NCI-H2196 (cell line): ENCODE results near the gene TMEM37.

Experiments used
- DNase-seq: peaks from one replicate; lab custom pipeline; 2025; ENCODE audit not compliant: unreplicated experiment; lab: John Stamatoyannopoulos, UW

The TMEM37 gene

DNA sequence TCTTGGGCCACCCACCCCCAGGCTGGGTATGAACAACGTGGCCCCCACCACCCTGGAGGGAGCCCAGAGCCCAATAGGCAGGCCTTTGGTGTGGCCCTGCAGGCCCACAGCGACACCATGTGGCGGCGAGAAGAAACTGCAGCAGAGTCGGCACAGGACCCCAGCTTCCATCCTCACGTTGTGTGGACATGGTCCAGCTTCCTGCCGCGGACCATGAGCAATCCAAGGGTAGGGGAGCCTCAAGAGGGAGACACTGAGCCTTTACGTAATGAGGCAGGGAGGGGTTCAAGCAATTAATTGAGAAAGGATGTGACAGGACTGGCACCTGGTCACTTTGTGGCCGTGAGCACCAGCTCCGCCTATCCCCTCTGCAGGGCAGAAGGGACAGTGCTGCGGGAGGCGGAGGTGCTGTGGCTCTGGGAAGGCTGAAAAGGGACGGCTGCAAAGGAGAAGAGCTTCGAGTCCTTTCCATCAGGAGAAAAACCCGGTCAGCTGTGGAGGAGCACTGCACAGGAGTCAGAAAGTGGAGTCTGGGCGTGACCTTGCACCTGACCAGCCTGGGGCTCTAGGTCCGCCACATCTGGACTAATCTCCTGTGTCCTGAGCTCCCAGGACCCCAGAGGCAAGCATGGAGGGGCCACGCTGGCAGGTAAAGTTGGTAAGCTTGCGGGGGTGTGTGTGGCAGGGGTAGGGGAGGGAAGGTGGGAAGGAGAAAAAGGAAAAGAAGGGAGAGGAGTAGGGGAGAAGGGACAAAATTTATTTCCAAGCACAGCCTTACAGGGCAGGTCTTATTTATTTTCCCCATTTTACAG is 44.9 kb downstream of the TMEM37 start:
- peak; percentile 68 for DNase-seq

GRCh38 chr2:119477113-119477505 is 45.5 kb downstream of the TMEM37 start:
- no peak for DNase-seq

GRCh38 chr2:119478188-119478977 is 46.7 kb downstream of the TMEM37 start:
- DNase-seq, result no peak

DNA sequence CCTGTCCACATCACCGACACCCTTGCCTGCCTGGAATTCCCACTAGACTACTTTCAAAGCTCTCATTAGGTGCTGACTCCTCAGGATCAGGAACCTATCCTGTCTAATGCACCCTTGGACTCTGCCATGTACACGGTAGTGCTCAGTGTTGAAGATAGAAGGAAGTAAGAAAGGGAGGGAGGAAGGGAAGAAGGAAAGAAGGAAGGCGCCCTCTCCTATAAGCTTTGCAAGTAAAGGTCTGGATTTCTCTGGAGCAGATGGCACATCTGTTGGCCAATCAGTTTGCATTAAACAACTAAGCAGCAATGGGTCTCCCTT is 47.3 kb downstream of the TMEM37 start:
- DNase-seq, result no peak

DNA sequence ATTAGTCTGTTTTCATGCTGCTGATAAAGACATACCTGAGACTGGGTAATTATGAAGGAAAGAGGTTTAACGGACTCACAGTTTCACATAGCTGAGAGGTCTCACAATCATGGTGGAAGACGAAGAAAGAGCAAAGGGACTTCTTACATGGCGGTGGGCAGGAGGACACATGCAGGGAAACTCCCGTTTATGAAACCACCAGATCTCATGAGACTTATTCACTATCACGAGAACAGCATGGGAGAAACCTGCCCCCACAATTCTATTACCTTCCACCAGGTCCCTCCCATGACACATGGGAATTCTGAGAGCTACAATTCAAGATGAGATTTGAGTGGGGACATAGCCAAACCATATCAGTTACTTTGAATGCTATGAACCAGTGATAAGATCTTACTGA is 48.5 kb downstream of the TMEM37 start:
- DNase-seq, result no peak

DNA sequence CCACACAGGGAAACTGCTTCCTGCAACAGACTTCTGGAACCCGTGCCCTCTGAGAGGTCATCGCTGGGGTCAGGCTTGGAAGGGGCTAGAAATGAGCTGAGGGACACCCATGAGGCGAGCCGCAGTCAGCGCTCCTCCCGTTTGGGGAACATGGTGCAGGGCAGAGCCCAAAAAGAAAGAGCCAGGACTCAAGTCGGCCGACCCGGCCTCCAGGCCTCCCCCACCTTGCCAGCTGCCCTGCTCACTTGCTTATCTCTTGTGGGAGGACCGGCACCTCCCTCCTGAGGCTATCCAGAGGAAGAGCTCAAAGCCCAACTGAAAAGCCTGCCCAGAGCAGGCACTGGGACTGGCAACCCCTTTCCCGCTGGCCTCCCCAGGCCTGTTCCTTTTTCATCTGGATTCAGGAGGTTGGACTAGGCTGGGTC is 49.1 kb downstream of the TMEM37 start:
- no peak for DNase-seq

DNA sequence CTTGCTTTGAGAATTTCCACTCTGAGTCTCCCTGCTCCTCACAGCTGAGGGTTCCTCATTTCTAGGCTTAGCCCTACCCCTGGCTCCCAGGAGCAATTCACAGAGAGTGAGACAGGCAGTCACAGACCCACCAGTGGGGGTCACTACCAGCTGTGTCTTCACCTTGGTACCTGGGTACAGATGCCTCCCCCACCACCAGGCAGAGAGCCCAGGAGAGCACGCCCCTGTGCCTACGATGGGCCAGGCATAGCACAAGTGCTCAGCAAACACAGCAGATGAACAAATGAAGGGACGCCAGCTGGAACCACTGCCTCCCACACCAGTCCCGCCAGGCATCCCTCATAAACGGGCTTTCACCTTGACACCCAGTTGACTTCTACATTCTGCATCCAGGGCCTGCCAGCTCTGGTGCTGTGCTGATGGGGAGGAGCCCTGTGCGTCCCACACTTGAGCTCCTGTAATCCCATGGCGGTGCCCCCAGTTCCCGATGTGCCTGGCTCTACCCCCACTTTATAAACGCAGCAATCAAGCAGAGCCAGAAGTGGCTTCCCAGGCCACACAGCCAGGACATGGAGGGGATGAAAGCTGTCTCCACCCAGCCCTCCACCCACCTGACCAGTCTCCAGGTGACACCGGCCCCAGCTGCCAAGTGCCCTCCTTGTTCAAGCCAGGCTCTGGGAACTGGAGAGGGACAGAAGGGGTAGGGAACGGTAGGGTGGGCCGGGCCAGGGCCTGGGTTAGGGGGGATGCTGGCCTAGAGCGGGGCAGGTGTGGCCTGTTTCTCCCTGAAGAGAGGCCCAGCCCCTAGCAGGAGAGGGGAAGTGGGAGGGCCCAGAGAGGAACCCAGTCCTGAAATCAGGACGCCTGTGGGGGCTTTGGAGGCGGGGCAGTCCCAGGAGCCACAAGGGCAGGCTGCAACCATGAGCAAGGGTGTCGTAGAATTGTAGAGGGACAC is 50.1 kb downstream of the TMEM37 start:
- no peak for DNase-seq

- no peak for DNase-seq
These were observed 51.1 kb downstream of the TMEM37 start for GRCh38 chr2:119482481-119483394.

- no peak for DNase-seq
These were observed 51.7 kb downstream of the TMEM37 start for GRCh38 chr2:119483395-119483753.

- no peak for DNase-seq
These were observed 52.5 kb downstream of the TMEM37 start for GRCh38 chr2:119483896-119484718.

GRCh38 chr2:119484834-119485233 is 53.2 kb downstream of the TMEM37 start:
- DNase-seq, result no peak

GRCh38 chr2:119485336-119486110 is 53.9 kb downstream of the TMEM37 start:
- no peak for DNase-seq

DNA sequence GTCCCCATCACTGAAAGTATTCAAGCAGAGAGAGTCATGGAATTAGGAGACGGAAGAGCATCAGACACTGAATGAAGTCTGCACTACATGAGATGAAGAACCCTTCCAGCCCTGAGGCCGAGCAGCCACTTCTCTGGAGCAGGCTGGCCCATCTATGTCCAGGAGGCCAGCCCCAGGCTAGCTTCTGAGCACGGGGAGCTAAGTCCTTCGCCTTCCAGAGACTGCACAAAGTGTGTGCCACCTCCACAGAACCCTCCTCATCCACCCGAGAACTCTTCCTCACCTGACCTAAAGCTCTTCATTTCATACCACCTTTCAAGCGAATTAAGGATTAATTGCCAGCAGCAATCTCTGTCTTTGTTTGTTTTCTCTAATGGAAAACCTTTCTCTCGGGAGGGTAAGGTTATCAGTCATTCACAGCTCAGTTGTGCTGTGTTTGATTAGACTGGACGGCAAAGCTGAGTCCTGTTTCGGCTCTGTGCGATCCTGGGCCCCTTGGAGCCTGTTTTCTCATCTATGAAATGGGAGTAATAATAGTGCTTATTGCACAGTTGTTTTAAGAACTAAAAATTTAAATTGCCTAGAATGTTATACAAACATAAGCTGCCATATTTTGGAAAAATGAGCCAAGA is 54.7 kb downstream of the TMEM37 start:
- no peak for DNase-seq

GRCh38 chr2:119486886-119487285 is 55.2 kb downstream of the TMEM37 start:
- no peak for DNase-seq

GRCh38 chr2:119487434-119488244 is 56.0 kb downstream of the TMEM37 start:
- no peak for DNase-seq
